Hematopoietic multipotent progenitor cell (in vitro differentiated cells): ENCODE data around the gene FXYD7. TPM values are rescaled to one million over a fixed set of nuclear protein-coding genes. Genes with fewer than 3 reads are reported as not detected.
"Not testable (repeated sequence)": the region's sequence is repeated elsewhere in the genome, so short reads cannot be mapped to it uniquely, and the experiment has no call there.

Experiments
- DNase-seq, 3 donors: peaks; one replicate each; pipeline ENCODE4 v3.0.0-alpha.2; 2011 to 2015; ENCODE audit warnings: low read depth in 2 of 3, low spot score in 2 of 3
- small RNA-seq: library from RNA; depleted of rRNA; stranded (forward); fragments of <200 nt; gene quantifications from one replicate; pipeline ENCODE3, GENCODE V24; 2012
- total RNA-seq: library from RNA; depleted of rRNA; stranded (reverse); fragments of >200 nt; gene quantifications from one replicate; pipeline ENCODE4 v1.2.3, GENCODE V29; 2012

Gene FXYD7
- total RNA-seq, 1 donor = not detected

DNA sequence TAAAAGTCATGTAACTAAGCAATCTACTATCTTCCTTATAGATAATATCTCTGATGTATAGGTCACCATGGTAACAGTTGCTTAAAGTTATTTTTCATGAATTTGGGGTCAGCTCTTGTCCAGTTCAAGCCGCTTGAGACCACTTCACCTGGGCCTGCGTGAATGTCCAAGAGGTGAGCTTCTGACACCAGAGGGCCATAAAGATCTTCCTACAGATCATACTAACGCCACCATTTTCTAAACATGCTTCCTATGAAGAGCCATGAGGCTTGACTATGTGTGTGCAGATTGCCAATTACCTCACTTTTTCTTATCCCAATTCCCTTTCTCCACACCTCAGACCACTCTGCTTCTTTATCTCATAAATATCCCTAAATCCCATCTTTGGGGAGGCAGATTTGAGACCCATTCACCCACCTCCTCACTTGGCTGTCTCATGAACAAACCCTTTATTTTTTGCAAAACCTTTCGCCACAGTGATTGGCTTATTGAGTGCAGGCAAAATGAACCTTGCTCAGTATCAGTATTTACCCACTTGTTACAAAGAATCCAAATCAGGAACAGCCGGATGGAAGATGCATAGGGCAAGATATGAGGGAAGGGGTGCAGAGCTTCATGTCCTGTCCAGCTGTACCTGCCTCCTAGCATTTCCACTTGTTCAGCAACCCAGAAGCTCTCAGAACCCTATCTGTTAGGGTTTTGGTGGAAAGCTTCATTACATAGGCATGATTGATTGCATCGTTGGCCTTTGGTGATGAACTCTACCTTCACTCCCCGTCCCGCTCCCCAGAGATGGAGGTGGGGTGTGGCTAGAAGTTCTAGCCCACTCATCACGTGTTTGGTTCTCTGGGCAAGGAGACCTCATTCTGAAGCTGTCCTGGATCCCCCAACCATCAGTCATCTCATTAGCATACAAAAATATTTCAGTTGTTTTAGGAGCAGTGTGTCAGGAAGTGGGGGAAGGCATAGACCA lies 51.2 kb downstream of the FXYD7 start:
- DNase-seq = no peak

DNA sequence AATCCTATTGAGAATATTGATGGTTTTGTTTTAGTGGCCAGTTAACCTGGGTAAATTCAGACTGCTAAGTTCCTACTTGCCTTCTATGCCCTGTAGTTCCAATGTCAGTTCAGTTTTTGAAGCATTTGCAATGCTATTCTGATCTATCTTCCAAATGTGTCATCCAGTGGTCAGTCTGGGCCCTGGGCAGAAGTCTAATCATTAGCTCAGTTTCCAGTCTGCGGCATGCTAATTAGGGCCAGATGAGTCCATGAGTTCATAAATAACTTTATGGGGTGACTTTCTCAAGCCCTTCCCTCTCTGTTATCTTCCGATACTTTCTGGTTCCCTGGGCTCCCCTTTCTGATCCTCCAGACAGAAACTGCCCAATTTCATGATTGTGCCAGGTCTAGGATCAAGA lies 52.8 kb downstream of the FXYD7 start:
- DNase-seq = no peak

DNA sequence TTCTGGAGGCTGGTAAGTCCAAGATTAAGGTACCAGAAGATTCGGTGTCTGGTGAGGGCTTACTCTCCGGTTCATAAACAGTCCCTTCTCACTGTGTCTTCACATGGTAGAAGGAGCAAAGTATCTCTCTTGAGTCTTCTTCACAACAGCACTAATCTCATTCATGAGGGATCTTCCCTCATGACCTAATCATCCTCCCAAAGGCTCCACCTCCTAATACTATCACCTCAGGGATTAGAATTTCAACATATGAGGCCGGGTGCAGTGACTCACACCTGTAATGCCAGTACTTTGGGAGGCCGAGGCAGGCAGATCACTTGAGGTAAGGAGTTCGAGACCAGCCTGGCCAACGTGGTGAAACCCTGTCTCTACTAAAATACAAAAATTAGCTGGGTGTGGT lies 53.8 kb downstream of the FXYD7 start:
- not testable (repeated sequence) for DNase-seq

- no peak for DNase-seq
Observed at GRCh38 chr19:35199481-35199880, 56.4 kb downstream of the FXYD7 start.

DNA sequence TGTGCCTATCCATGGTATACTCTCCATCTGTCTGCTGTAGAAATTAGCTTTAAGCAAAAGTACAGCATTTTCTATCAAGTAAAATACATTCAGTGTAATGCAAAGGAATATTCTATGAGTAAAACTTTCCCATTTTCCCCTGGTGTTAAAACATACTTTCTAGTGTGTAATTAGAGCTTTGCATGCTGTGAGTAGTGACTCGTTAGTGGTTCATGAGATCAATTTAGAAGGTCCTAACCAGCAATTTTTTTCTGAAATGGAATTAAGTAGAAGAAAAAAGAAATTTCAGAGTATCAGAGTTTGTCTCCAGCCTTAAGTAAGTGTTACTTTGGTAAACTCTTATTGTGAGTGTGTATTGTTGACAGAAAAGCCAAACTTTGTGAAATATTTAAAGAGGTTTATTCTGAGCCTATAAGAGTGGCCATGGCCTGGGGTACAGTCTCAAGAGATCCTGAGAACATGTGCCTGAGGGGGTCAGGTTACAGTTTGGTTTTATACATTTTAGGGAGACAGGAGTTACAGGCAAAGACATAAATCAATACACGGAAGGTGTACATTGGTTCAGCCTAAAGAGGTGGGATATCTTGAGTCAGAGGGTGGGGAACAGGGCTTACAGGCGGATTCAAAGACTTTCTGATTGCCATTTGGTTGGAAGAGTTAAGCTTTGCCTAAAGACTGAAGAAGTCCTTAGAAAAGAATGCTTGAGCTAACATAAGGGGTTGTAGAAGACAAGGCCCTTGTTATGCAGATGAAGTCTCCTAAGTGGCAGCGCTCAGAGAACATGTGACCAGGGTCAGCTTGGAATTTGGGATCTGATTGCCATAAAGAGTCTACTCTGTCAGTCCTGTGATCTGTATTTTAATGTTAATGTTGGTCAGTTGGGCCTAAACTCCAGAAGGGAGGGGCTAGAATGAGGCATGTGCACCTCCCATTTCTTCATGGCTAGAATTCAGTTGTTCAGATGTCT lies 60.0 kb downstream of the FXYD7 start:
- DNase-seq = no peak

Small RNAs within 50 kb of the gene (small RNA-seq; reads per million reads assigned to genes)
- gene AC020907.2 = not detected

Other genes with a start within 250 kb of the FXYD7 start
- gene ZNF30, start 216.4 kb upstream of the FXYD7 start, total RNA-seq = 1.6 TPM
- gene ZNF792, start 179.0 kb upstream of the FXYD7 start, total RNA-seq = 36.9 TPM
- 57.4 TPM for gene GRAMD1A, start 142.9 kb upstream of the FXYD7 start, total RNA-seq
- 1.9 TPM for gene SCN1B, start 112.8 kb upstream of the FXYD7 start, total RNA-seq
- under 0.01 TPM for gene HPN, start 101.5 kb upstream of the FXYD7 start, total RNA-seq
- gene FXYD3, start 27.4 kb upstream of the FXYD7 start, total RNA-seq = 0.81 TPM
- gene LGI4, start 8.2 kb upstream of the FXYD7 start, total RNA-seq = 0.27 TPM
- not detected for gene FXYD1, start 4.4 kb upstream of the FXYD7 start, total RNA-seq
- 319 TPM for gene FXYD5, start 11.5 kb downstream of the FXYD7 start, total RNA-seq
- gene FAM187B, start 85.5 kb downstream of the FXYD7 start, total RNA-seq = not detected
- gene LSR, start 105.7 kb downstream of the FXYD7 start, total RNA-seq = 14.3 TPM
- gene USF2, start 125.7 kb downstream of the FXYD7 start, total RNA-seq = 160 TPM
- gene HAMP, start 139.3 kb downstream of the FXYD7 start, total RNA-seq = 0.27 TPM
- 0.27 TPM for gene MAG, start 148.9 kb downstream of the FXYD7 start, total RNA-seq
- gene CD22, start 185.9 kb downstream of the FXYD7 start, total RNA-seq = 11.0 TPM
- gene FFAR1, start 204.6 kb downstream of the FXYD7 start, total RNA-seq = 0.27 TPM
- 0.54 TPM for gene FFAR3, start 215.2 kb downstream of the FXYD7 start, total RNA-seq
- not detected for gene GPR42, start 227.8 kb downstream of the FXYD7 start, total RNA-seq